ENCODE measurements around the gene SIN3A. TPM values are rescaled to one million over a fixed set of nuclear protein-coding genes. Genes with fewer than 3 reads are reported as not detected.

Gene SIN3A
- total and polyA plus RNA-seq, 4 donors: 6.8 to 21.9 (median 13.3) TPM

GRCh38 chr15:75356517-75356916 is 95.0 kb downstream of the SIN3A start:
- H3K27me3 ChIP-seq (ENCODE audit: control insufficient read depth in 4 of 4, insufficient read depth in 4 of 4, low read length in 3 of 4): no peaks in the 10 kb centered on the region
- no peak overlapping the region for H3K4me3 ChIP-seq (ENCODE audit: low read depth in 1 of 3, low read length in 3 of 3)
- peaks cover 10 to 55% (median 21%) of the 10 kb centered on the region in 4 donors for H3K36me3 ChIP-seq (ENCODE audit: control insufficient read depth in 4 of 4, insufficient read depth in 3 of 4, low read depth in 1 of 4, low read length in 3 of 4)
- no peak for DNase-seq (ENCODE audit: low spot score)
- no peaks in the 10 kb centered on the region for H3K9me3 ChIP-seq (ENCODE audit: control insufficient read depth in 4 of 4, low read length in 3 of 4)
- peaks cover 7 to 18% (median 15%) of the 10 kb centered on the region in 4 donors for H3K4me1 ChIP-seq (ENCODE audit: control insufficient read depth in 4 of 4, insufficient read depth in 4 of 4, low read length in 3 of 4)
- no peak overlapping the region for H3K9ac ChIP-seq (ENCODE audit: low read depth in 1 of 2, low read length in 2 of 2)
- TF ChIP-seq GABPA (IDR thresholded peaks at IDR 0.05 in 1 of 2, conservative IDR thresholded peaks at IDR 0.05 in 1 of 2): no peak
- TF ChIP-seq FOXA1 (IDR thresholded peaks at IDR 0.05): no peak
- no peak for TF ChIP-seq SP1 (IDR thresholded peaks at IDR 0.05)
- TF ChIP-seq CTCF (IDR thresholded peaks at IDR 0.05; ENCODE audit: low read depth, low read length, missing input control): no peak
- no peak for TF ChIP-seq JUND (IDR thresholded peaks at IDR 0.05)
- TF ChIP-seq RAD21 (IDR thresholded peaks at IDR 0.05): no peak
- TF ChIP-seq MAX (IDR thresholded peaks at IDR 0.05): no peak
- TF ChIP-seq REST (IDR thresholded peaks at IDR 0.05): no peak
- no peak for TF ChIP-seq RXRA (IDR thresholded peaks at IDR 0.05)
- TF ChIP-seq EGR1 (IDR thresholded peaks at IDR 0.05; ENCODE audit: low read depth in 2 of 2): no peak
- TF ChIP-seq TAF1 (conservative IDR thresholded peaks at IDR 0.05): no peak
- no peak for TF ChIP-seq HNF4A (conservative IDR thresholded peaks at IDR 0.05)
- no peak for TF ChIP-seq NR2F2 (IDR thresholded peaks at IDR 0.05)
- TF ChIP-seq ZBTB33 (IDR thresholded peaks at IDR 0.05): no peak
- TF ChIP-seq YY1 (IDR thresholded peaks at IDR 0.05): no peak
- no peak for TF ChIP-seq HNF4G (IDR thresholded peaks at IDR 0.05)
- no peak for TF ChIP-seq ATF3 (IDR thresholded peaks at IDR 0.05)
- no peak for TF ChIP-seq FOXA2 (IDR thresholded peaks at IDR 0.05)
- WGBS: 98% methylated on average over 20 of the region's 20 CpGs
- no peak overlapping the region for H3K27ac ChIP-seq (ENCODE audit: low read depth in 1 of 2, low read length in 2 of 2)
